Endodermal cell (in vitro differentiated cells): ENCODE data around the gene MEF2B. TPM values are rescaled to one million over a fixed set of nuclear protein-coding genes. Genes with fewer than 3 reads are reported as not detected.
A peak's percentile ranks its signal among the peaks of the same experiment; 100 is the strongest.

Source experiments
- DNase-seq: peaks from one replicate; pipeline ENCODE4 v3.0.0-alpha.2; 2017
- H3K27ac ChIP-seq: 2 replicates; pipeline ENCODE4 v1.5.1; 2013; ENCODE audit warnings: mild to moderate bottlenecking, low read depth, low read length, moderate library complexity
- H3K27me3 ChIP-seq: 2 replicates; pipeline ENCODE4 v1.6.1; 2013; ENCODE audit warnings: mild to moderate bottlenecking, low read length, moderate library complexity; ENCODE audit not compliant: insufficient read depth, control insufficient read depth, poor library complexity, severe bottlenecking
- H3K36me3 ChIP-seq: 2 replicates; pipeline ENCODE4 v1.7.0; 2013; ENCODE audit warnings: mild to moderate bottlenecking, low read length, moderate library complexity; ENCODE audit not compliant: control insufficient read depth, insufficient read depth
- H3K4me1 ChIP-seq: one replicate; pipeline ENCODE4 v1.7.0; 2013; ENCODE audit warnings: low read length; ENCODE audit not compliant: control insufficient read depth, insufficient read depth
- H3K4me3 ChIP-seq: 2 replicates; pipeline ENCODE4 v1.5.1; 2013; ENCODE audit warnings: mild to moderate bottlenecking, low read length, moderate library complexity
- H3K9ac ChIP-seq: 2 replicates; pipeline ENCODE4 v1.6.1; 2013; ENCODE audit warnings: mild to moderate bottlenecking, low read length, moderate library complexity; ENCODE audit not compliant: poor library complexity, severe bottlenecking; ENCODE audit errors: extremely low read depth
- H3K9me3 ChIP-seq: 2 replicates; pipeline ENCODE4 v1.6.1; 2013; ENCODE audit warnings: mild to moderate bottlenecking, low read length, moderate library complexity; ENCODE audit not compliant: control insufficient read depth
- H3K27ac Mint-ChIP-seq: 2 replicates; pipeline ENCODE4 v1.8.0; 2020; ENCODE audit warnings: mixed read lengths
- H3K27me3 Mint-ChIP-seq: 2 replicates; pipeline ENCODE4 v1.8.0; 2021; ENCODE audit warnings: mild to moderate bottlenecking, mixed read lengths; ENCODE audit not compliant: insufficient read depth
- H3K36me3 Mint-ChIP-seq: 2 replicates; pipeline ENCODE4 v1.8.0; 2020; ENCODE audit warnings: low read depth, mixed read lengths
- H3K4me1 Mint-ChIP-seq: 2 replicates; pipeline ENCODE4 v1.8.0; 2020; ENCODE audit warnings: mixed read lengths
- H3K4me3 Mint-ChIP-seq: 2 replicates; pipeline ENCODE4 v1.8.0; 2020; ENCODE audit warnings: mild to moderate bottlenecking, moderate library complexity, mixed read lengths
- H3K9me3 Mint-ChIP-seq: 2 replicates; pipeline ENCODE4 v1.8.0; 2020; ENCODE audit warnings: mild to moderate bottlenecking, mixed read lengths
- WGBS, 2 experiments: methylation state at CpG; one replicate each; pipeline versions ENCODE4 v1.1.5 to v1.1.7; 2013; ENCODE audit warnings: missing lambda C conversion rate in 2 of 2, mixed read lengths in 1 of 2; ENCODE audit not compliant: insufficient coverage in 1 of 2, insufficient read length in 1 of 2; 5-methylcytosine and 5-hydroxymethylcytosine counted together
- total RNA-seq, 2 donors: library from RNA; stranded (reverse); fragmentation: NEBNext Ultra II Directional in 1 of 2; extraction: Animal tissue kit (Norgen Biotek cat#: 25700) in 1 of 2; gene quantifications; 2 replicates in 1 of 2; 3 replicates in 1 of 2; pipeline ENCODE4 v1.2.1, GENCODE V29; 2021
- TF ChIP-seq, protein P1 (sequence below): fragments of 200-600 bp; sonication (generic); conservative IDR thresholded peaks from 2 replicates; pipeline ENCODE4 v1.5.0; 2021; ENCODE audit warnings: antibody characterized with exemption, mild to moderate bottlenecking

Gene MEF2B
- total RNA-seq, 2 donors from 2014 or later = 1.2 to 1.6 TPM

DNA sequence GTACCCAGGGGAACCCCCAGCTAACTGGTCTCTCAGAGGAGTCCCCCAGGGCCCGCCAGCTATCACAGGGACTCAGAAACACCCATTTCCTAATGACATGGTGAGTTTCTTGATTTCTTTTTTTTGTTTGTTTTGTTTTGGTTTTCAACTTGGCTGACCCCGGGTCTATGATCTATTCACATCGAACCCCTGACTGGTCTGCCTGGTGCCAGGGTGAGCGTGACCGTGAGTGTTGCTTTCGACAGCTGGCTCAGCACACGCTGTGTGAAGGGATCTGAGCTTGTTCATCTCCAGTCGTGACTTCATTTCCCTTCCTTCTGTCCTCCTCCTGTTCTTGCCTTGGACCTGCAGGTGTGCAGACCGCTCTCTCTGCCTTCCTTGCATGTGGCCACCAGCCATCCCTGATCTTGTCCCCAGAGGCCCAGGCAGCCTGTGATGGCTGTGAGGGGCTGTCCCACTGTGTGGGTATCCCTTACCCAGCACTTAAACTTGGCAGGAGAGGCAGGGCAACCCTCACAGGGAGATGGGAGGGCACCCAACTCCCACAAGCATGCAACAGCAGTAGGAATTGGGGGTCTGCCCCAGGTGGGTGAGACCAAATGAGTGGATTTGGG lies 58.0 kb downstream of the MEF2B start:
- Mint-ChIP-seq H3K27me3 (peaks cover 27% of the 10 kb centered on the region), H3K4me3 (no peak overlapping the region), H3K36me3 (peaks cover 4% of the 10 kb centered on the region), H3K9me3 (no peaks in the 10 kb centered on the region), H3K4me1 (peaks cover 4% of the 10 kb centered on the region), H3K27ac (no peak overlapping the region)
- 94 to 96% methylated on average over 6 to 9 of the region's 9 CpGs for WGBS, 2 experiments
- Histone ChIP-seq H3K9me3 (no peaks in the 10 kb centered on the region), H3K9ac (no peak overlapping the region), H3K4me3 (no peak overlapping the region), H3K27ac (no peak overlapping the region), H3K36me3 (no peaks in the 10 kb centered on the region), H3K27me3 (no peaks in the 10 kb centered on the region), H3K4me1 (no peaks in the 10 kb centered on the region)
- TF ChIP-seq, protein P1, sequence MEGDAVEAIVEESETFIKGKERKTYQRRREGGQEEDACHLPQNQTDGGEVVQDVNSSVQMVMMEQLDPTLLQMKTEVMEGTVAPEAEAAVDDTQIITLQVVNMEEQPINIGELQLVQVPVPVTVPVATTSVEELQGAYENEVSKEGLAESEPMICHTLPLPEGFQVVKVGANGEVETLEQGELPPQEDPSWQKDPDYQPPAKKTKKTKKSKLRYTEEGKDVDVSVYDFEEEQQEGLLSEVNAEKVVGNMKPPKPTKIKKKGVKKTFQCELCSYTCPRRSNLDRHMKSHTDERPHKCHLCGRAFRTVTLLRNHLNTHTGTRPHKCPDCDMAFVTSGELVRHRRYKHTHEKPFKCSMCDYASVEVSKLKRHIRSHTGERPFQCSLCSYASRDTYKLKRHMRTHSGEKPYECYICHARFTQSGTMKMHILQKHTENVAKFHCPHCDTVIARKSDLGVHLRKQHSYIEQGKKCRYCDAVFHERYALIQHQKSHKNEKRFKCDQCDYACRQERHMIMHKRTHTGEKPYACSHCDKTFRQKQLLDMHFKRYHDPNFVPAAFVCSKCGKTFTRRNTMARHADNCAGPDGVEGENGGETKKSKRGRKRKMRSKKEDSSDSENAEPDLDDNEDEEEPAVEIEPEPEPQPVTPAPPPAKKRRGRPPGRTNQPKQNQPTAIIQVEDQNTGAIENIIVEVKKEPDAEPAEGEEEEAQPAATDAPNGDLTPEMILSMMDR = no peak
- peak; percentile 41 for DNase-seq

DNA sequence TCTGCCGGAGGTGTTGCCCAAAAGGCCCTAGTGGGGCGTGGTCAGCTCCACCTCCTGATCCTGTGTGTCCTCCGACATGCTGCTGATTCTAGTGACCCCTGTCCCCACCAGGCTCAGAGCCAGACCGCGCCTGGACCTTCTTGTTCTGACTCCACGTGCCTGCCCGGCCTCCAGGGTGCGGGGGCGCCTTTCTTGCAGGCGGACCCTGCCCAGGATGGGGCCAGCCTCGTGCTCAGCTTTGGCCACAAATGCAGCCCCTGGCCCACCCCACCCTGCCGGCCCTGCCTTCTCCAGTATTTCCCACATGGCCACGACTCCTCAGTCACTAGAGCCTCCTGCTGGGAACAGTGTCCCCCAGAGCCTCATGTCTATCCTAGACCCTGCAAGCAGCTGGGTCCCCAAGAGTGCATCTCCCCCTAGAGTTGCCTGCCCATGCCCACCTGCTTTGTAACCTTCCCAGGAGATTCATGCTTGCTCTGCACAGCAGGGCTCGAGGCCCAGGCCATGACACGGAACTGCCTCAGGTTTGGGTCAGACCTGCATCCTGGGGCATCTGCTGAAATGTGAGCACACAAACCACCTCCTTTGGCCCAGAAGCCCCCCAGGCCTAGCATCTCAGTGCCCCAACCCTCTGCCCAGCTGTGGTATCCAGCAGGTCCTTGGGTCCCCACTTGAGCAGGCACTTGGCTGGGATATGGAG lies 58.8 kb downstream of the MEF2B start:
- Mint-ChIP-seq H3K36me3 (peaks cover 3% of the 10 kb centered on the region), H3K4me3 (peak overlapping the region; percentile 19)
- no peak overlapping the region for H3K9ac ChIP-seq

DNA sequence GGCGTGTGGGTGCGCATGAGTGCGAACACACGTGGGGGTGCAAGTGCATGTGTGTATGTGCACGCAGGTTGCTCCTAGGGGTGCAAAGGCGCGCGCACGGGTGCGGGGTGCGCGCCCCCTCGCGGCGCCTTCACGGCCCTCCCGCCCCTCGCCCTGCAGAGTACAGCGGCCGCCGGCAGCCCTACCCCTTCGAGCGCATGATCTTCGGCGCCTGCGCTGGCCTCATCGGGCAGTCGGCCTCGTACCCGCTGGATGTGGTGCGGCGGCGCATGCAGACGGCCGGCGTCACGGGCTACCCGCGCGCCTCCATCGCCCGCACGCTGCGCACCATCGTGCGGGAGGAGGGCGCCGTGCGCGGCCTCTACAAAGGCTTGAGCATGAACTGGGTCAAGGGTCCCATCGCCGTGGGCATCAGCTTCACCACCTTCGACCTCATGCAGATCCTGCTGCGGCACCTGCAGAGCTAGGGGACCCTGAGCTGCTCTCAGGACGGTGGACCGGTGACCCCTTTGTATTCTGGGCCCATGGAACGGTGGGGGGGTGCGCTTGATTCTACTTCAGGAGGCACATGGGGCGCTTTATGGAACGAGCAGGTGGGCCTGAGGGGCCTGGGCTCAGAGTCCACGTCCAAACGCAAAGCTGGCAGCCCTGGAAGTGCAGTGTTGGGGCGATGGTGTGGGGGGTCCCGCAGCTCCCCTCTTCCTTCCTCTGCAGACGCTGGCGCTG lies 59.5 kb downstream of the MEF2B start:
- Mint-ChIP-seq H3K27me3 (peaks cover 27% of the 10 kb centered on the region), H3K27ac (no peak overlapping the region), H3K4me3 (peak overlapping the region; percentile 19), H3K4me1 (peaks cover 10% of the 10 kb centered on the region), H3K9me3 (no peaks in the 10 kb centered on the region), H3K36me3 (peaks cover 3% of the 10 kb centered on the region)
- peak; percentile 83 for DNase-seq
- no peak overlapping the region for H3K27ac ChIP-seq
- H3K27me3 ChIP-seq = no peaks in the 10 kb centered on the region
- TF ChIP-seq, protein P1 = peak; percentile 76
- no peaks in the 10 kb centered on the region for H3K36me3 ChIP-seq
- H3K9ac ChIP-seq = no peak overlapping the region
- no peaks in the 10 kb centered on the region for H3K4me1 ChIP-seq
- 39 to 44% methylated on average over 44 to 66 of the region's 66 CpGs for WGBS, 2 experiments
- no peak overlapping the region for H3K4me3 ChIP-seq
- no peaks in the 10 kb centered on the region for H3K9me3 ChIP-seq

More for the DNA sequence above, 58.8 kb downstream of the MEF2B start:
- no peak overlapping the region for H3K4me3 ChIP-seq
- no peaks in the 10 kb centered on the region for H3K9me3 Mint-ChIP-seq
- no peak overlapping the region for H3K27ac ChIP-seq
- TF ChIP-seq, protein P1 = no peak
- H3K27me3 Mint-ChIP-seq = peaks cover 27% of the 10 kb centered on the region
- WGBS, 2 experiments = 88 to 92% methylated on average over 11 to 15 of the region's 15 CpGs
- peak; percentile 50 for DNase-seq
- H3K27ac Mint-ChIP-seq = no peak overlapping the region
- H3K27me3 ChIP-seq = no peaks in the 10 kb centered on the region
- no peaks in the 10 kb centered on the region for H3K36me3 ChIP-seq
- peaks cover 5% of the 10 kb centered on the region for H3K4me1 Mint-ChIP-seq
- no peaks in the 10 kb centered on the region for H3K9me3 ChIP-seq
- H3K4me1 ChIP-seq = no peaks in the 10 kb centered on the region
